ENCODE data around the gene LVRN. TPM values are rescaled to one million over a fixed set of nuclear protein-coding genes. Genes with fewer than 3 reads are reported as not detected.

The LVRN gene
- total and polyA plus RNA-seq, 2 experiments from 2014 or later, result 0.31 to 0.45 TPM

DNA sequence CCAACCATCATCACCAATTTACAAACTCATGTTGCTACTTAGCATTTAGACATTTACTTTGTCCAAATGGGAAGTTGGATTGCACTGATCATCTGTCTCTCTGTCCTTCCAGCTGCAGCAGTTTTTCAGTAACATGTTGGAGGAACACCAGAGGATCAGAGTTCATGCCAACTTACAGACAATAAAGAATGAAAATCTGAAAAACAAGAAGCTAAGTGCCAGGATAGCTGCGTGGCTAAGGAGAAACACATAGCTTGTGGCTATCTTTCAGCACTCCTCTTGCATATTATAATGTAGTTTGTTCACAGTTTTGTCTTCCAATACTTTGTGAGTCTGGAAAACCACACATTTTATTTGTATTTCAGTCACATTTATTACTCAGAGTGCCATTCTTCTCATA, 63.6 kb downstream of the LVRN start:
- TF ChIP-seq, protein P1, sequence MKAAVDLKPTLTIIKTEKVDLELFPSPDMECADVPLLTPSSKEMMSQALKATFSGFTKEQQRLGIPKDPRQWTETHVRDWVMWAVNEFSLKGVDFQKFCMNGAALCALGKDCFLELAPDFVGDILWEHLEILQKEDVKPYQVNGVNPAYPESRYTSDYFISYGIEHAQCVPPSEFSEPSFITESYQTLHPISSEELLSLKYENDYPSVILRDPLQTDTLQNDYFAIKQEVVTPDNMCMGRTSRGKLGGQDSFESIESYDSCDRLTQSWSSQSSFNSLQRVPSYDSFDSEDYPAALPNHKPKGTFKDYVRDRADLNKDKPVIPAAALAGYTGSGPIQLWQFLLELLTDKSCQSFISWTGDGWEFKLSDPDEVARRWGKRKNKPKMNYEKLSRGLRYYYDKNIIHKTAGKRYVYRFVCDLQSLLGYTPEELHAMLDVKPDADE (IDR thresholded peaks at IDR 0.05), result no peak
- TF ChIP-seq JUNB (IDR thresholded peaks at IDR 0.05; ENCODE audit: unreplicated experiment) (no peak), CREB1 (CRISPR knock-in tag; IDR thresholded peaks at IDR 0.05; ENCODE audit: low read depth) (no peak), ZNF114 (CRISPR knock-in tag; IDR thresholded peaks at IDR 0.05) (no peak), EZH2phosphoT487 (IDR thresholded peaks at IDR 0.05; ENCODE audit: unreplicated experiment) (no peak)
- TF ChIP-seq, protein P2, sequence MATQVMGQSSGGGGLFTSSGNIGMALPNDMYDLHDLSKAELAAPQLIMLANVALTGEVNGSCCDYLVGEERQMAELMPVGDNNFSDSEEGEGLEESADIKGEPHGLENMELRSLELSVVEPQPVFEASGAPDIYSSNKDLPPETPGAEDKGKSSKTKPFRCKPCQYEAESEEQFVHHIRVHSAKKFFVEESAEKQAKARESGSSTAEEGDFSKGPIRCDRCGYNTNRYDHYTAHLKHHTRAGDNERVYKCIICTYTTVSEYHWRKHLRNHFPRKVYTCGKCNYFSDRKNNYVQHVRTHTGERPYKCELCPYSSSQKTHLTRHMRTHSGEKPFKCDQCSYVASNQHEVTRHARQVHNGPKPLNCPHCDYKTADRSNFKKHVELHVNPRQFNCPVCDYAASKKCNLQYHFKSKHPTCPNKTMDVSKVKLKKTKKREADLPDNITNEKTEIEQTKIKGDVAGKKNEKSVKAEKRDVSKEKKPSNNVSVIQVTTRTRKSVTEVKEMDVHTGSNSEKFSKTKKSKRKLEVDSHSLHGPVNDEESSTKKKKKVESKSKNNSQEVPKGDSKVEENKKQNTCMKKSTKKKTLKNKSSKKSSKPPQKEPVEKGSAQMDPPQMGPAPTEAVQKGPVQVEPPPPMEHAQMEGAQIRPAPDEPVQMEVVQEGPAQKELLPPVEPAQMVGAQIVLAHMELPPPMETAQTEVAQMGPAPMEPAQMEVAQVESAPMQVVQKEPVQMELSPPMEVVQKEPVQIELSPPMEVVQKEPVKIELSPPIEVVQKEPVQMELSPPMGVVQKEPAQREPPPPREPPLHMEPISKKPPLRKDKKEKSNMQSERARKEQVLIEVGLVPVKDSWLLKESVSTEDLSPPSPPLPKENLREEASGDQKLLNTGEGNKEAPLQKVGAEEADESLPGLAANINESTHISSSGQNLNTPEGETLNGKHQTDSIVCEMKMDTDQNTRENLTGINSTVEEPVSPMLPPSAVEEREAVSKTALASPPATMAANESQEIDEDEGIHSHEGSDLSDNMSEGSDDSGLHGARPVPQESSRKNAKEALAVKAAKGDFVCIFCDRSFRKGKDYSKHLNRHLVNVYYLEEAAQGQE (IDR thresholded peaks at IDR 0.05; ENCODE audit: unreplicated experiment), result no peak
- DNase-seq (ENCODE audit: low spot score), result no peak
- Histone ChIP-seq H3K9me2 (ENCODE audit: insufficient read depth) (peaks cover 6% of the 10 kb centered on the region; the same call in 1 of the 2 replicates), H3K4me3 (no peak overlapping the region), H3K27me3 (ENCODE audit: insufficient read depth) (no peaks in the 10 kb centered on the region), H4K20me1 (replicated peaks; ENCODE audit: insufficient read depth) (no peaks in the 10 kb centered on the region), H3K4me2 (no peak overlapping the region), H3K27ac (ENCODE audit: low read depth) (no peak overlapping the region), H2AFZ (no peak overlapping the region), H3F3A (replicated peaks; ENCODE audit: low read depth) (no peaks in the 10 kb centered on the region), H3K4me1 (ENCODE audit: insufficient read depth) (no peaks in the 10 kb centered on the region), H3K36me3 (ENCODE audit: insufficient read depth) (no peaks in the 10 kb centered on the region), H3K79me2 (replicated peaks; ENCODE audit: insufficient read depth) (no peaks in the 10 kb centered on the region)
- Mint-ChIP-seq H3K27me3 (ENCODE audit: insufficient read depth, low read depth, poor library complexity) (peaks cover 4% of the 10 kb centered on the region), H3K4me1 (no peaks in the 10 kb centered on the region), H3K27ac (no peak overlapping the region), H3K4me3 (no peak overlapping the region), H3K36me3 (ENCODE audit: low read depth) (no peaks in the 10 kb centered on the region), H3K9me3 (no peaks in the 10 kb centered on the region)
- no peak for ATAC-seq

DNA sequence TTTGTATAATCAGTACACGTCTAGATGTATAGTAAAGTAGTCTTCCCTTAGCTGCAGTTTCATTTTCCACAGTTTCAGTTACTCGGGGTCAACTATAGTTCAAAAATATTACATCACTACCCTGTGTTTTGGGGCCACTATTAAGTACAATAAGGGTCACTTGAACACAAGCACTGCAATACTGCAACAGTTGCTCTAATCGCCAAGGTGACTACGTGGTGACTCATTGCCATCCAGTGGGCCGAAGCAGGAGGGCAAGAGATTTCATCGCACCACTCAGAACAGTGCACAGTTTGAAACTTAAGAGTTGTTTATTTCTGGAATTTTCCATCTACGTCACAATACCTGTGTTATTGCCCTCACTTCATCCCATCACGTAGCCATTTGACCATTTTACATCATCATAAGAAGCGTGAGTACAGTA, 69.8 kb downstream of the LVRN start, which contains the start of gene ARL14EPL:
Gene ARL14EPL (plus strand): TSS at position 379 of the 424 bp plus-strand sequence. CDS start 18,994 bp downstream, outside the sequence.
- Histone ChIP-seq H3K79me2 (replicated peaks; ENCODE audit: insufficient read depth) (no peaks in the 10 kb centered on the region), H3K36me3 (ENCODE audit: insufficient read depth) (no peaks in the 10 kb centered on the region), H3F3A (replicated peaks; ENCODE audit: low read depth) (no peaks in the 10 kb centered on the region), H3K4me1 (ENCODE audit: insufficient read depth) (0 out of 2 replicates have a peak, but pooled peaks cover 8% of the 10 kb centered on the region), H3K4me2 (no peak within 1 kb of the TSS), H2AFZ (no peak within 1 kb of the TSS), H4K20me1 (replicated peaks; ENCODE audit: insufficient read depth) (no peaks in the 10 kb centered on the region), H3K27me3 (ENCODE audit: insufficient read depth) (no peaks in the 10 kb centered on the region), H3K9me2 (ENCODE audit: insufficient read depth) (0 out of 2 replicates have a peak, but pooled peaks cover 6% of the 10 kb centered on the region), H3K27ac (ENCODE audit: low read depth) (no peak within 1 kb of the TSS), H3K4me3 (no peak within 1 kb of the TSS)
- H3K9me3 Mint-ChIP-seq, result no peaks in the 10 kb centered on the region
- TF ChIP-seq, protein P1 (IDR thresholded peaks at IDR 0.05), result no peak
- TF ChIP-seq, protein P3, sequence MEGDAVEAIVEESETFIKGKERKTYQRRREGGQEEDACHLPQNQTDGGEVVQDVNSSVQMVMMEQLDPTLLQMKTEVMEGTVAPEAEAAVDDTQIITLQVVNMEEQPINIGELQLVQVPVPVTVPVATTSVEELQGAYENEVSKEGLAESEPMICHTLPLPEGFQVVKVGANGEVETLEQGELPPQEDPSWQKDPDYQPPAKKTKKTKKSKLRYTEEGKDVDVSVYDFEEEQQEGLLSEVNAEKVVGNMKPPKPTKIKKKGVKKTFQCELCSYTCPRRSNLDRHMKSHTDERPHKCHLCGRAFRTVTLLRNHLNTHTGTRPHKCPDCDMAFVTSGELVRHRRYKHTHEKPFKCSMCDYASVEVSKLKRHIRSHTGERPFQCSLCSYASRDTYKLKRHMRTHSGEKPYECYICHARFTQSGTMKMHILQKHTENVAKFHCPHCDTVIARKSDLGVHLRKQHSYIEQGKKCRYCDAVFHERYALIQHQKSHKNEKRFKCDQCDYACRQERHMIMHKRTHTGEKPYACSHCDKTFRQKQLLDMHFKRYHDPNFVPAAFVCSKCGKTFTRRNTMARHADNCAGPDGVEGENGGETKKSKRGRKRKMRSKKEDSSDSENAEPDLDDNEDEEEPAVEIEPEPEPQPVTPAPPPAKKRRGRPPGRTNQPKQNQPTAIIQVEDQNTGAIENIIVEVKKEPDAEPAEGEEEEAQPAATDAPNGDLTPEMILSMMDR (conservative IDR thresholded peaks at IDR 0.05; ENCODE audit: low read depth in 2 of 2), result peak; percentile 43 to 68; a peak in 3 of 4 replicates
- H3K27ac Mint-ChIP-seq, result no peak within 1 kb of the TSS
- ATAC-seq, result peak; percentile 80
- no peaks in the 10 kb centered on the region for H3K36me3 Mint-ChIP-seq (ENCODE audit: low read depth)
- peaks cover 4% of the 10 kb centered on the region for H3K27me3 Mint-ChIP-seq (ENCODE audit: insufficient read depth, low read depth, poor library complexity)
- peak; percentile 33 for DNase-seq (ENCODE audit: low spot score)
- no peak within 1 kb of the TSS for H3K4me3 Mint-ChIP-seq
- peaks cover 4% of the 10 kb centered on the region for H3K4me1 Mint-ChIP-seq
